ENCODE data around the gene CTTNBP2NL.

DNA sequence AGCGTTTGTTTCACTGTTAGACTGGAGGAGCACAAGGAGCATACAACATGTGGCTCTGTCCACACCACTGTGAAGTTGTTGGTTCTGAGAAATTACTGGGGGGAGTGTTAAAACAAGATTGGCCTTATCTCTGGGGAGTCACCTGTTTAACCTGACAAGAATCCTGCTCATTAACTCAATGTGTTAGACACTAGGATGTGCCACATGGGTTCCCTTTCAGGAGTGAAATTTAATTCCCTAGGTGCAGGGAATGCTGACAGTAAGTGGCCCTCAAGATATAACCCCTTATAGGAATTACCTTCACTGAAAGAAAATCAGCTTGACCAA, 66.9 kb downstream of the CTTNBP2NL start:
- TF ChIP-seq CTCF (IDR thresholded peaks at IDR 0.05) (no peak), POLR2A (IDR thresholded peaks at IDR 0.05) (no peak)
